Measurements from ENCODE around the gene TMC8. TPM values are rescaled to one million over a fixed set of nuclear protein-coding genes. Genes with fewer than 3 reads are reported as not detected.

The TMC8 gene
- total and polyA plus RNA-seq, 2 experiments from 2014 or later = 1.1 to 3.1 TPM

DNA sequence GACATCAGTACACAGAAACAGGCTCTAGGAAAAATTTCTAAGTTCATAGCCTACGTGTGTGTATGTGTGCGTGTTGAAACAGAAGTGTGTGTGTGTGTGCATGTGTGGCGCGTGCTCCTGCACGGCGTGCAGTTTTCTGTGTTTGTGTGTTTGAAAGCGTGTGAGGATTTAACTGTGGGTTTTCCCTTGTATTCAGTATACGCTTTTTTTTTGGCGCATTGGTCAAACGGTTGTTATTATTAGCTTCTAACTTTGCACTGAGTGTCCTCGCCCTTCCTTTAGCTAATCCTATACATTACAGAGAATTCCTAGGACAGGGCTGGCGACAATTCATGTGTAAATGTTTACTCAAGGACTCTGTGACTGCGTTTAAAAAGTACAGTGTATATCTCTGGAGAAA, 25.0 kb upstream of the TMC8 start:
- peak overlapping the region; percentile 63 for H3K27ac ChIP-seq

GRCh38 chr17:78106211-78106610, 24.4 kb upstream of the TMC8 start:
- TF ChIP-seq, protein P1, sequence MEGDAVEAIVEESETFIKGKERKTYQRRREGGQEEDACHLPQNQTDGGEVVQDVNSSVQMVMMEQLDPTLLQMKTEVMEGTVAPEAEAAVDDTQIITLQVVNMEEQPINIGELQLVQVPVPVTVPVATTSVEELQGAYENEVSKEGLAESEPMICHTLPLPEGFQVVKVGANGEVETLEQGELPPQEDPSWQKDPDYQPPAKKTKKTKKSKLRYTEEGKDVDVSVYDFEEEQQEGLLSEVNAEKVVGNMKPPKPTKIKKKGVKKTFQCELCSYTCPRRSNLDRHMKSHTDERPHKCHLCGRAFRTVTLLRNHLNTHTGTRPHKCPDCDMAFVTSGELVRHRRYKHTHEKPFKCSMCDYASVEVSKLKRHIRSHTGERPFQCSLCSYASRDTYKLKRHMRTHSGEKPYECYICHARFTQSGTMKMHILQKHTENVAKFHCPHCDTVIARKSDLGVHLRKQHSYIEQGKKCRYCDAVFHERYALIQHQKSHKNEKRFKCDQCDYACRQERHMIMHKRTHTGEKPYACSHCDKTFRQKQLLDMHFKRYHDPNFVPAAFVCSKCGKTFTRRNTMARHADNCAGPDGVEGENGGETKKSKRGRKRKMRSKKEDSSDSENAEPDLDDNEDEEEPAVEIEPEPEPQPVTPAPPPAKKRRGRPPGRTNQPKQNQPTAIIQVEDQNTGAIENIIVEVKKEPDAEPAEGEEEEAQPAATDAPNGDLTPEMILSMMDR (IDR thresholded peaks at IDR 0.05; ENCODE audit: low read depth, low read length) = no peak
- DNase-seq (ENCODE audit: low read depth in 1 of 2, low spot score in 1 of 2) = no peak
- H3K4me1 ChIP-seq (ENCODE audit: low read depth) = peaks cover 12% of the 10 kb centered on the region
- no peaks in the 10 kb centered on the region for H3K9me3 ChIP-seq (ENCODE audit: low read depth)
- H3K27me3 ChIP-seq = no peaks in the 10 kb centered on the region
- H3K4me3 ChIP-seq = no peak overlapping the region
- H3K36me3 ChIP-seq = peaks cover 13% of the 10 kb centered on the region
- no peak overlapping the region for H3K27ac ChIP-seq

More for the DNA sequence above, 25.0 kb upstream of the TMC8 start:
- Histone ChIP-seq H3K4me1 (ENCODE audit: low read depth) (peaks cover 11% of the 10 kb centered on the region), H3K36me3 (peaks cover 13% of the 10 kb centered on the region), H3K27me3 (no peaks in the 10 kb centered on the region), H3K4me3 (no peak overlapping the region), H3K9me3 (ENCODE audit: low read depth) (no peaks in the 10 kb centered on the region)
- DNase-seq (ENCODE audit: low read depth in 1 of 2, low spot score in 1 of 2) = no peak
- TF ChIP-seq, protein P1 (IDR thresholded peaks at IDR 0.05; ENCODE audit: low read depth, low read length) = no peak

DNA sequence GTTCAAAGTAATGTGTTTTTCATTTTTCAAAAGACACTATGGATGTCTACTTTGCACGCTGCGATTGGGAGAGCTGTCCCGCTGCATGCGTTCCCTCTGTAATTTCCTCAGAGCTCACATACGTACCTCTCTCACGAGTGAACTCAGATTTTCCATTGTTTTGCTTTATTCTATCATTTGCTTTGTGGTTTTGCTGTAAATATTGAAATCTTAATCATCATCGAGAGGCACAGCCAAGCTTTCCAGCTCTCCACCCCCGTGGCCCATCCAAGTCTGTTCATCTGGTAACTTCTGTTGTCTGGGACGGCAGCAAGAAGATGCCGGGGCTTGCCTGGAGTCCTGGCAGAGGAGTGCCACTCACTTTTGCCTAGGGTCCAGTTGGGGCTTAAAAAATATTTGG, 23.1 kb upstream of the TMC8 start:
- H3K4me1 ChIP-seq (ENCODE audit: low read depth) = peaks cover 12% of the 10 kb centered on the region
- TF ChIP-seq, protein P1 (IDR thresholded peaks at IDR 0.05; ENCODE audit: low read depth, low read length) = no peak
- no peaks in the 10 kb centered on the region for H3K9me3 ChIP-seq (ENCODE audit: low read depth)
- peaks cover 13% of the 10 kb centered on the region for H3K36me3 ChIP-seq
- peak overlapping the region; percentile 71 for H3K27ac ChIP-seq
- H3K27me3 ChIP-seq = no peaks in the 10 kb centered on the region
- H3K4me3 ChIP-seq = no peak overlapping the region
- no peak for DNase-seq (ENCODE audit: low read depth in 1 of 2, low spot score in 1 of 2)

GRCh38 chr17:78107976-78108725, 22.4 kb upstream of the TMC8 start:
- Histone ChIP-seq H3K36me3 (peaks cover 11% of the 10 kb centered on the region), H3K4me3 (no peak overlapping the region), H3K4me1 (ENCODE audit: low read depth) (peaks cover 12% of the 10 kb centered on the region), H3K27ac (peak overlapping the region; percentile 71), H3K27me3 (no peaks in the 10 kb centered on the region), H3K9me3 (ENCODE audit: low read depth) (no peaks in the 10 kb centered on the region)
- TF ChIP-seq, protein P1 (IDR thresholded peaks at IDR 0.05; ENCODE audit: low read depth, low read length) = no peak
- no peak for DNase-seq (ENCODE audit: low read depth in 1 of 2, low spot score in 1 of 2)

DNA sequence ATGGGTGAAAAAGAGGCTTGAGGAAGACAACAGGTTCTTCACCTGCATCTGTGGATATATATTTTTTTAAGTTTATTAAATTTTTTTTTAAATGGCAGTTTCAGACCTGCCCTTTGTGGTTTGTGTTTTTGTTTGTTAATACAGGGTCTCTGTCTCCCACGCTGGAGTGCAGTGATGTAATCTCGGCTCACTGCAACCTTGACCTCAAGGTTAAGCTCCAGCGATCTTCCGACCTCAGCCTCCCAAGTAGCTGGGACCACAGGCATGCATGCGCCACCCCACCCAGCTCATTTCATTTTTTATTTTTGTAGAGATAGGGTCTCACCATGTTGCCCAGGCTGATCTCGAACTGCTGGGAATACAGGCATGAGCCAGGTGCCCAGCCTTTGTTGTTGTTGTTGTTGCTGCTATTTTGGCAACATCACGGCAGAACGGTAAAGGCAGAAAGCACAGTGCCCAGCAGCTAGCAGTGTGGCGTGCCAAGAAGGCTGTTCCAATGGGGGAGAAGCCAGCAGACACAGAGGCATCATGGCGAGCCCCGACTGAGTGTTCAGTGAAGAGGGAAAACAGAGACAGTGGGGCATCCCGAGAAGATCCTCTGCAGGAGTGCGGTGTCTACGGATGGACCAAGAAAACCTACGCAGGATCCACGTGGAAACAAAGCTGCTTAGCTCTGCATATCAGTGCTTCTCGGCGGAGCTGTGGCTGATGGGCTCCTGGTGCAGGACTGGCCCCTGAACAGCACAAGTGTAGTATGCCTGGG, 21.7 kb upstream of the TMC8 start:
- Histone ChIP-seq H3K4me3 (no peak overlapping the region), H3K27ac (peak overlapping the region; percentile 21), H3K36me3 (peaks cover 7% of the 10 kb centered on the region), H3K4me1 (ENCODE audit: low read depth) (peaks cover 12% of the 10 kb centered on the region), H3K27me3 (no peaks in the 10 kb centered on the region), H3K9me3 (ENCODE audit: low read depth) (no peaks in the 10 kb centered on the region)
- TF ChIP-seq, protein P1 (IDR thresholded peaks at IDR 0.05; ENCODE audit: low read depth, low read length) = no peak
- DNase-seq (ENCODE audit: low read depth in 1 of 2, low spot score in 1 of 2) = no peak

Measured in cardiac muscle cell (in vitro differentiated cells and primary cell).